Suprapubic skin (tissue), 3 donors: ENCODE measurements around the gene CXCL1.

Experiments
- CTCF ChIP-seq, 2 donors: fragments of 200-600 bp in 1 of 2; fragments of 450-650 bp in 1 of 2; sonication (generic) in 1 of 2; IDR thresholded peaks; one replicate each; pipeline ENCODE4 v1.5.1; 2016 to 2019; ENCODE audit warnings: antibody characterized with exemption in 2 of 2, mild to moderate bottlenecking in 1 of 2, moderate library complexity in 1 of 2
- POLR2A ChIP-seq, 2 donors: fragments of 450-650 bp; IDR thresholded peaks; one replicate each; pipeline ENCODE4 v1.6.1; 2017; ENCODE audit warnings: antibody characterized with exemption in 2 of 2, mild to moderate bottlenecking in 2 of 2, moderate library complexity in 2 of 2

DNA sequence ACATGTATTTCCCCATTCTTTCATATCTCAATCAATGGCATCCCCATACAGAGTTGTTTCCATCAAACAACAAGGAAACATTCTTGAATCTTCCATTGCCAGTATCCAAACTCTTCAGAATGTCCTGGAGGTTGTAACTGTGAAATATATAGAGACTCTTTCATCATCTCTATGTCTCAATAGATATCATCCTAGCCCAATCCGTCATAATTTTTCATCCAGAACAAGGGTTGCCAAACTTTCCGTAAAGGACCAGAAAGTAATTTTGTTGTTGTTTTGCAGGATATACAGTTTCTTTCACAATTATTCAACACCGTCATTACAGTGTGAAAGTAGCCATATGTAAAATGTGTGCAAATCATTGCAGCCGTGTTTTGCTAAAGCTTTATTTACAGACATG lies 47.9 kb upstream of the CXCL1 start:
- TF ChIP-seq CTCF (IDR thresholded peaks at IDR 0.05) (no peak), POLR2A (IDR thresholded peaks at IDR 0.05) (no peak)
